CD4-positive, alpha-beta memory T cell (primary cell): Measurements from ENCODE around the gene NDUFAF5. TPM values are rescaled to one million over a fixed set of nuclear protein-coding genes. Genes with fewer than 3 reads are reported as not detected.
"Not testable (repeated sequence)": the region's sequence is repeated elsewhere in the genome, so short reads cannot be mapped to it uniquely, and the experiment has no call there.

Source experiments
- CTCF ChIA-PET: fragments of 350-600 bp; sonication (Branson Sonifier 250); formaldehyde crosslinking; loops from one replicate; lab custom pipeline; 2021; ENCODE audit warnings: inconsistent platforms; ENCODE audit not compliant: partially characterized antibody; lab: Charles Lee
- POLR2A ChIA-PET: fragments of 350-600 bp; sonication (Branson Sonifier 250); formaldehyde crosslinking; loops from one replicate; lab custom pipeline; 2021; ENCODE audit not compliant: partially characterized antibody; lab: Charles Lee
- DNase-seq, 5 donors: peaks; one replicate each; pipeline versions ENCODE4 v3.0.0 to v3.0.0-alpha.2; 2020 to 2022; ENCODE audit warnings: mixed read lengths in 1 of 5
- H3K27ac ChIP-seq: one replicate; pipeline ENCODE4 v1.7.0; 2013; ENCODE audit warnings: low read depth, low read length
- H3K27me3 ChIP-seq: 2 replicates; pipeline ENCODE4 v1.7.0; 2013; ENCODE audit warnings: mild to moderate bottlenecking, low read length, moderate library complexity; ENCODE audit not compliant: insufficient read depth
- H3K36me3 ChIP-seq: 2 replicates; pipeline ENCODE4 v1.7.0; 2013; ENCODE audit warnings: mild to moderate bottlenecking, low read length, moderate library complexity; ENCODE audit not compliant: insufficient read depth
- H3K4me1 ChIP-seq: 2 replicates; pipeline ENCODE4 v1.7.0; 2013; ENCODE audit warnings: mild to moderate bottlenecking, low read length, moderate library complexity; ENCODE audit not compliant: insufficient read depth
- H3K4me3 ChIP-seq, 2 donors: one replicate each; pipeline ENCODE4 v1.7.0; 2013; ENCODE audit warnings: low read length in 2 of 2, mild to moderate bottlenecking in 1 of 2
- H3K9me3 ChIP-seq, 2 donors: one replicate each; pipeline ENCODE4 v1.7.0; 2013; ENCODE audit warnings: low read length in 2 of 2, control low read depth in 1 of 2; ENCODE audit not compliant: control insufficient read depth in 1 of 2
- H3K27ac Mint-ChIP-seq, 7 donors: one replicate each; pipeline ENCODE4 v1.8.0; 2020 to 2021; ENCODE audit warnings: mixed read lengths in 7 of 7, mild to moderate bottlenecking in 6 of 7, inconsistent platforms in 3 of 7, moderate library complexity in 3 of 7
- H3K27me3 Mint-ChIP-seq, 2 donors: one replicate each; pipeline ENCODE4 v1.8.0; 2020 to 2021; ENCODE audit warnings: mixed read lengths in 2 of 2
- H3K36me3 Mint-ChIP-seq, 2 donors: one replicate each; pipeline ENCODE4 v1.8.0; 2020 to 2021; ENCODE audit warnings: mixed read lengths in 2 of 2, inconsistent platforms in 1 of 2, mild to moderate bottlenecking in 1 of 2
- H3K4me1 Mint-ChIP-seq, 4 donors: one replicate each; pipeline ENCODE4 v1.8.0; 2020 to 2021; ENCODE audit warnings: mixed read lengths in 4 of 4, mild to moderate bottlenecking in 1 of 4
- H3K4me3 Mint-ChIP-seq, 8 donors: one replicate each; pipeline ENCODE4 v1.8.0; 2020 to 2021; ENCODE audit warnings: mixed read lengths in 8 of 8, mild to moderate bottlenecking in 7 of 8, moderate library complexity in 6 of 8, inconsistent platforms in 3 of 8
- H3K9me3 Mint-ChIP-seq, 8 donors: one replicate each; pipeline ENCODE4 v1.8.0; 2020 to 2021; ENCODE audit warnings: mixed read lengths in 8 of 8, mild to moderate bottlenecking in 5 of 8, inconsistent platforms in 3 of 8, moderate library complexity in 1 of 8
- intact Hi-C: fragments of 100-400 bp; cut with micrococcal nuclease; formaldehyde crosslinking; loops from one replicate; pipeline ENCODE4 v1.15.1; 2023
- polyA plus RNA-seq, 2 donors: library from polyadenylated mRNA; unstranded; fragments of 300-500 nt; fragmentation: Illumina TruSeq; gene quantifications; one replicate each; pipeline ENCODE4 v1.2.3, GENCODE V29; 2021
- total RNA-seq, 2 experiments: library from RNA; stranded (reverse); gene quantifications; one replicate each; pipeline ENCODE4 v1.2.3, GENCODE V29; 2021

Gene NDUFAF5
- total and polyA plus RNA-seq, 4 experiments from 2014 or later = 4.0 to 26.8 (median 16.6) TPM

DNA sequence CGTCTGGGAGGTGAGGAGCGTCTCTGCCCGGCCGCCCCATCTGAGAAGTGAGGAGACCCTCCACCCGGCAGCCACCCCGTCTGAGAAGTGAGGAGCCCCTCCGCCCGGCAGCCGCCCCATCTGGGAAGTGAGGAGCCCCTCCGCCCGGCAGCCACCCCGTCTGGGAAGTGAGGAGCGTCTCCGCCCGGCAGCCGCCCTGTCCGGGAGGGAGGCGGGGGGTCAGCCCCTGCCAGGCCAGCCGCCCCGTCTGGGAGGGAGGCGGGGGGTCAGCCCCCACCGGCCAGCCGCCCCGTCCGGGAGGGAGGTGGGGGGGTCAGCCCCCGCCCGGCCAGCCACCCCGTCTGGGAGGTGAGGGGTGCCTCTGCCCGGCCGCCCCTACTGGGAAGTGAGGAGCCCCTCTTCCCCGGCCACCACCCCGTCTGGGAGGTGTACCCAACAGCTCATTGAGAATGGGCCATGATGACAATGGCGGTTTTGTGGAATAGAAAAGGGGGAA, 24.3 kb upstream of the NDUFAF5 start:
- H3K4me1 Mint-ChIP-seq, H3K27me3 Mint-ChIP-seq, H3K4me1 ChIP-seq, DNase-seq, H3K4me3 ChIP-seq, H3K9me3 ChIP-seq, H3K27ac Mint-ChIP-seq, H3K27ac ChIP-seq, H3K4me3 Mint-ChIP-seq, POLR2A ChIA-PET, CTCF ChIA-PET, H3K27me3 ChIP-seq, intact Hi-C loops, H3K9me3 Mint-ChIP-seq: not testable (repeated sequence)
- peaks cover 27% of the 10 kb centered on the region for H3K36me3 ChIP-seq
- peaks cover 44 to 59% of the 10 kb centered on the region in 2 donors for H3K36me3 Mint-ChIP-seq

- Histone ChIP-seq H3K4me3 (no peak overlapping the region), H3K9me3 (no peaks in the 10 kb centered on the region), H3K27ac (no peak overlapping the region), H3K36me3 (peaks cover 32% of the 10 kb centered on the region), H3K4me1 (no peaks in the 10 kb centered on the region), H3K27me3 (no peaks in the 10 kb centered on the region)
- intact Hi-C loops = no loop called here
- Mint-ChIP-seq H3K4me1 (peaks cover 0 to 8% (median under 1%) of the 10 kb centered on the region in 4 donors), H3K36me3 (peaks cover 51 to 57% of the 10 kb centered on the region in 2 donors), H3K9me3 (peaks cover 0 to 10% (median 7%) of the 10 kb centered on the region in 8 donors), H3K27me3 (no peaks in the 10 kb centered on the region), H3K4me3 (no peak overlapping the region), H3K27ac (peak overlapping the region in 2 of 7 donors; percentile 73 to 84)
- ChIA-PET POLR2A (no interaction called here), CTCF (no interaction called here)
- no peak for DNase-seq
Observed at GRCh38 chr20:13765299-13765698, 19.5 kb upstream of the NDUFAF5 start.

- CTCF ChIA-PET = interaction anchor here (1.1 kb wide), 1 partner anchor 28 kb away, joined by 3 read pairs; no protein-coding TSS in a partner anchor
- no peaks in the 10 kb centered on the region for H3K27me3 ChIP-seq
- intact Hi-C loops = no loop called here
- no peaks in the 10 kb centered on the region for H3K27me3 Mint-ChIP-seq
- H3K9me3 Mint-ChIP-seq = peaks cover 0 to 10% (median 7%) of the 10 kb centered on the region in 8 donors
- H3K9me3 ChIP-seq = no peaks in the 10 kb centered on the region
- DNase-seq = no peak
- H3K36me3 ChIP-seq = peaks cover 32% of the 10 kb centered on the region
- no peaks in the 10 kb centered on the region for H3K4me1 ChIP-seq
- peak overlapping the region in 1 of 7 donors; percentile 37 for H3K27ac Mint-ChIP-seq
- no peak overlapping the region for H3K4me3 ChIP-seq
- peaks cover 54 to 60% of the 10 kb centered on the region in 2 donors for H3K36me3 Mint-ChIP-seq
- H3K4me3 Mint-ChIP-seq = no peak overlapping the region
- POLR2A ChIA-PET = no interaction called here
- peaks cover 0 to 8% (median under 1%) of the 10 kb centered on the region in 4 donors for H3K4me1 Mint-ChIP-seq
- no peak overlapping the region for H3K27ac ChIP-seq
Observed at GRCh38 chr20:13765868-13766416, 18.9 kb upstream of the NDUFAF5 start.

DNA sequence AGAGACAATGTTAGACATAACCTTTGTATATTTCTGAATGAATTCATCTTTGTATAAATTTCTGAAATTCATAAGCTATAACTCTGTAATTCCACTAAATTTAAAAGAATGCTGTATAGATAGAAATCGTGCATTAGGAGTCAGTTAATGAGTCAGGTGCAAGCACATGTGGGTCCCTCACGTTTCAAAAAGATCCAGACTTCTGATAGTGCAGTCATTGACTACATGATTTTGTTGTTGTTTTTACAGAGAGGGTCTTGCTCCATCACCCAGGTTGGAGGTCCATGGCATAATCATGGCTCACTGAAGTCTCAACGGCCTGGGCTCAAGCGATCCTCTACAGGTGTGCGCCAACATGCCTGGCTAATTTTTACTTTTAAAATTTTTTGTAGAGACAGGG, 14.7 kb upstream of the NDUFAF5 start:
- no peaks in the 10 kb centered on the region for H3K27me3 ChIP-seq
- ChIA-PET POLR2A (no interaction called here), CTCF (interaction anchor here (0.6 to 3.9 kb wide), 6 partner anchors 15 to 654 kb away, joined by 3 to 38 read pairs (median 4); partner anchors contain the start of genes ESF1 and NDUFAF5)
- H3K9me3 ChIP-seq = no peaks in the 10 kb centered on the region
- peaks cover 60 to 63% of the 10 kb centered on the region in 2 donors for H3K36me3 Mint-ChIP-seq
- DNase-seq = no peak
- H3K9me3 Mint-ChIP-seq = peaks cover 0 to 10% (median 7%) of the 10 kb centered on the region in 8 donors
- no peaks in the 10 kb centered on the region for H3K27me3 Mint-ChIP-seq
- H3K27ac Mint-ChIP-seq = no peak overlapping the region
- no peak overlapping the region for H3K27ac ChIP-seq
- no peaks in the 10 kb centered on the region for H3K4me1 ChIP-seq
- H3K4me3 ChIP-seq = no peak overlapping the region
- peaks cover 31% of the 10 kb centered on the region for H3K36me3 ChIP-seq
- H3K4me1 Mint-ChIP-seq = peaks cover 0 to 8% (median 0%) of the 10 kb centered on the region in 4 donors
- H3K4me3 Mint-ChIP-seq = no peak overlapping the region
- intact Hi-C loops = no loop called here

GRCh38 chr20:13771853-13772453, 12.9 kb upstream of the NDUFAF5 start:
- H3K9me3 Mint-ChIP-seq = peaks cover 0 to 2% (median 0%) of the 10 kb centered on the region in 8 donors
- peak in 4 of 5 donors; percentile 9 to 31 (median 26) for DNase-seq
- Histone ChIP-seq H3K4me3 (no peak overlapping the region), H3K4me1 (peaks cover 2% of the 10 kb centered on the region), H3K9me3 (no peaks in the 10 kb centered on the region), H3K27me3 (no peaks in the 10 kb centered on the region), H3K27ac (no peak overlapping the region), H3K36me3 (peaks cover 30% of the 10 kb centered on the region)
- CTCF ChIA-PET = interaction anchor here (0.5 to 3.9 kb wide), 26 partner anchors 8 to 913 kb away, joined by 3 to 38 read pairs (median 4); partner anchors contain the start of genes ESF1 and NDUFAF5
- no peak overlapping the region for H3K4me3 Mint-ChIP-seq
- POLR2A ChIA-PET = interaction anchor here (0.6 to 1.0 kb wide), 4 partner anchors 12 to 239 kb away, joined by 3 to 7 read pairs (median 5); partner anchors contain the start of genes ESF1, NDUFAF5 and TASP1
- peaks cover 57% of the 10 kb centered on the region in 2 donors for H3K36me3 Mint-ChIP-seq
- peak overlapping the region in 2 of 7 donors; percentile 29 to 30 for H3K27ac Mint-ChIP-seq
- H3K27me3 Mint-ChIP-seq = no peaks in the 10 kb centered on the region
- H3K4me1 Mint-ChIP-seq = peaks cover 5 to 10% (median 7%) of the 10 kb centered on the region in 4 donors
- intact Hi-C loops = loop anchor here (1.0 kb wide), 1 partner anchor 653 kb away; no protein-coding TSS in a partner anchor

DNA sequence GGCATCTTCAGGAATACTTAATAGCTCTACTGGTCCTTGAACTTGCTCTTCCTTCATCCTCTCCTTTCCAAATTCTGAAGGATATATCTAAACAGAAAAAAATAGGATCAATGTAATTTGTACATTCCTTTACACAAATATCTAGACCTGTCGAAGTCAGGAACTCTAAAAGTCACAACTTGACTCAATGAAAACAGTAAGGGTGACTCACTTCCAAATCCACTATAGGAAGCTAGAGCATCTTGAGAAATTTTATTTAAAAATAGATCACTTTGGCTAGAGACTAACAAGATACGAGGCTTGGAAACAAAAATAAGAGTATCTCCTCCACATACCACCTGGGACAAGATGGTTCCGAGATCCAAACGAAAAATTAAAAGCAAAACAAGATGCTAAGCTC, 12.3 kb upstream of the NDUFAF5 start:
- H3K4me3 ChIP-seq = no peak overlapping the region
- no peak overlapping the region for H3K4me3 Mint-ChIP-seq
- H3K9me3 Mint-ChIP-seq = no peaks in the 10 kb centered on the region
- H3K27ac Mint-ChIP-seq = peak overlapping the region in 1 of 7 donors; percentile 45
- ChIA-PET POLR2A (interaction anchor here (1.0 kb wide), 1 partner anchor 134 kb away, joined by 6 read pairs; the partner anchor contains the start of gene TASP1), CTCF (interaction anchor here (1.0 to 3.9 kb wide), 17 partner anchors 9 to 655 kb away, joined by 3 to 38 read pairs (median 7); partner anchors contain the start of genes ESF1 and NDUFAF5)
- H3K9me3 ChIP-seq = no peaks in the 10 kb centered on the region
- intact Hi-C loops = loop anchor here (1.0 kb wide), 1 partner anchor 653 kb away; no protein-coding TSS in a partner anchor
- peaks cover 10 to 14% (median 12%) of the 10 kb centered on the region in 4 donors for H3K4me1 Mint-ChIP-seq
- H3K36me3 Mint-ChIP-seq = peaks cover 55% of the 10 kb centered on the region in 2 donors
- H3K27me3 Mint-ChIP-seq = no peaks in the 10 kb centered on the region
- no peak overlapping the region for H3K27ac ChIP-seq
- H3K36me3 ChIP-seq = peaks cover 30% of the 10 kb centered on the region
- peaks cover 5% of the 10 kb centered on the region for H3K4me1 ChIP-seq
- H3K27me3 ChIP-seq = no peaks in the 10 kb centered on the region
- DNase-seq = no peak

- no peaks in the 10 kb centered on the region for H3K27me3 ChIP-seq
- H3K4me3 Mint-ChIP-seq = no peak overlapping the region
- peaks cover 22 to 34% (median 27%) of the 10 kb centered on the region in 4 donors for H3K4me1 Mint-ChIP-seq
- no peaks in the 10 kb centered on the region for H3K9me3 Mint-ChIP-seq
- no peaks in the 10 kb centered on the region for H3K9me3 ChIP-seq
- ChIA-PET POLR2A (interaction anchor here (0.9 kb wide), 1 partner anchor 8 kb away, joined by 3 read pairs; no protein-coding TSS in a partner anchor), CTCF (interaction anchor here (1.1 to 1.9 kb wide), 3 partner anchors 8 to 165 kb away, joined by 3 to 4 read pairs (median 4); partner anchors contain the start of gene ESF1)
- H3K36me3 ChIP-seq = peaks cover 20% of the 10 kb centered on the region
- H3K27ac Mint-ChIP-seq = peak overlapping the region in 4 of 7 donors; percentile 4 to 67 (median 24)
- no peak overlapping the region for H3K4me3 ChIP-seq
- no peak overlapping the region for H3K27ac ChIP-seq
- no peaks in the 10 kb centered on the region for H3K27me3 Mint-ChIP-seq
- DNase-seq = no peak
- intact Hi-C loops = no loop called here
- H3K4me1 ChIP-seq = peaks cover 10% of the 10 kb centered on the region
- peaks cover 52 to 55% of the 10 kb centered on the region in 2 donors for H3K36me3 Mint-ChIP-seq
Observed at GRCh38 chr20:13775867-13776266, 9.0 kb upstream of the NDUFAF5 start.
